ENCODE results near the gene CDKL4. TPM values are rescaled to one million over a fixed set of nuclear protein-coding genes. Genes with fewer than 3 reads are reported as not detected.
"Not testable (repeated sequence)": the region's sequence is repeated elsewhere in the genome, so short reads cannot be mapped to it uniquely, and the experiment has no call there.

Gene CDKL4
- total RNA-seq, 2 donors from 2014 or later, result 0.60 TPM; not detected in 1

DNA sequence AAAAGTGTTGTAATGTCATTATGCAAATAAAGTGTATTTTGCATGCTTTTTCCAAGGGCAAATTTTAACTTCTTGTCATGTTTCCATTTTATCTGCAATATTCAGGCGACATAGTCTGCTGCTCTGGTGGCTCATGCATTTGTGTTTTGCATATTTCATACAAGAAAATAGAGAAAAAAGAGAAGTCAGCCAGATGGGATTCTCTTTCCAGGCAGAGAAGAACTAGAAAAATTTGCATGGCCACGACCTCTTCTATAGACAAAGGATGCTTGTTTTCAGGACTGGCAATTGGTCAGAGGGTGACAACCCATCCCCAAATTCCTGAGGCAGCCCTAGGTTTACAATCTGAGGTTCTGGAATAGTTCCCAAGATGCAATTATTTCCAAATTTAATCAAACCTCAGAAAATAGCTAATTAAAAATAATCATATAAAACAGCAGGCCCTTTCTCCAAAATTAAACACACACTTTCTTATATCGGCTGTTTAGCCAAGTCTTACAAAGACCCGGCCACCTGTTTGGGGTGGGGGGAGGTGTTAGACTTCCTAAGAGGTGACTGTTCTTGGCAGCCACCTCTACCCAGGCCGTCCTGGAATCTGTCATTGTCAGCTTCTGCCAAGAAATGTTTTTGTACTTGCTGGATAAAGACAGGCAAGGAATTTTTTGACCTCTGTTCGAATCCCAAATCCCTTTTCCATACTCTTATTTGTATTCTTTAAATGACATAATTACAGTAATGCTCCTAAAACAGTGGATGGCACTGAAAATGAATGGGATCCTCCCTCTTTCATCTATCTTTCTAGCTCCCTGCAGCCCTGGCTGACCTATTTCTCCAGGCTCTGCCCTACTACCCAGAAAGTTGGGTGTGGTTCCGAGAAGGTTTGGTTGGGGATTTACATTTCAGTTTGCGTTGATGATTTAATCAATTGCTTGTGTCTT is 102.2 kb downstream of the CDKL4 start:
- no peaks in the 10 kb centered on the region for H3K9me3 ChIP-seq (ENCODE audit: control insufficient read depth, low read length, poor library complexity, severe bottlenecking)
- H3K27me3 Mint-ChIP-seq, result no peaks in the 10 kb centered on the region
- DNase-seq (peak in 1 of 3 donors; percentile 17), ATAC-seq (peak; percentile 91)
- peak overlapping the region; percentile 80 for H3K4me3 Mint-ChIP-seq
- peak overlapping the region; percentile 99 for H3K27ac Mint-ChIP-seq
- H3K36me3 Mint-ChIP-seq (ENCODE audit: low read depth), result no peaks in the 10 kb centered on the region
- H3K4me1 Mint-ChIP-seq, result peaks cover 43% of the 10 kb centered on the region

DNA sequence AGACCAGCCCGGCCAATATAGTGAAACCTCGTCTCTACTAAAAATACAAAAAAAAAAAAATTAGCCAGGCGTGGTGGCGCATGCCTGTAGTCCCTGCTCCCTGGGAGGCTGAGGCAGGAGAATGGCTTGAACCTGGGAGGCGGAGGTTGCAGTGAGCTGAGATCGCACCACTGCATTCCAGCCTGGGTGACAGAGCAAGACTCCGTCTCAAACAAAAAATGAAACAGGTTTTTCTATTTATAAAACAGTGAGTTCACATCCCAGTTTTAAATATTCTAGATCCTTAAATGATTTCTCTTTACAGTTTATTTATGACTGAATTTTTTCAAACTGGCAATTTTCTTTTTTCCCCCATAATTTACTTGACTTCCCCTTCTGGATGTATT is 102.8 kb downstream of the CDKL4 start:
- H3K27me3 Mint-ChIP-seq; DNase-seq; H3K9me3 ChIP-seq (ENCODE audit: control insufficient read depth, low read length, poor library complexity, severe bottlenecking); H3K36me3 Mint-ChIP-seq (ENCODE audit: low read depth); ATAC-seq: not testable (repeated sequence)
- peak overlapping the region; percentile 80 for H3K4me3 Mint-ChIP-seq
- peaks cover 48% of the 10 kb centered on the region for H3K4me1 Mint-ChIP-seq
- H3K27ac Mint-ChIP-seq, result peak overlapping the region; percentile 99

DNA sequence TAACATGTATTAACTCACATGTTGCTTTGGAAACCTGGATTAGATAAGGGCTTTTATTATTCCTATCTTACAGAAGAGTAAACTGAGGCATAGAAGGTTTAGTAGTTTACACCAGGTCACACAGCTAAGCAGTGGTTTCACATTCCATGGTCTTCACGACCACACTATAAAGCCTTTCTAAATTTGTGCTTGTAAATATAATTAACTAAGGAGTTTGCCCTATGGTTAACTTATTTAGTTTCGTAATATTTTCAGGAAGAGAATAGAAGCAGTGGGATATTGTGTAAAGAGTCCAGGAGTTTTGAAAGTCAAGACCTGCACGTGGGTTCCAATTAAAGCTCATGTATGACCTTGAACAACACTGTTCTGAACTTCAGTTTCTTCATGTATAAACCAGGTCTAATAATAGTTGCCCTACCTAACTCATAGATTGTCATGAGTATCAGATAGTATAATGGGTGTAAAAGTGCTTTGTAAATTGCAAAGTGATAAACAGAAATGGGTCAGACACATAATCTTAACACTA is 103.4 kb downstream of the CDKL4 start:
- no peaks in the 10 kb centered on the region for H3K36me3 Mint-ChIP-seq (ENCODE audit: low read depth)
- H3K4me3 Mint-ChIP-seq, result no peak overlapping the region
- no peaks in the 10 kb centered on the region for H3K9me3 ChIP-seq (ENCODE audit: control insufficient read depth, low read length, poor library complexity, severe bottlenecking)
- ATAC-seq (no peak), DNase-seq (no peak)
- H3K4me1 Mint-ChIP-seq, result peaks cover 54% of the 10 kb centered on the region
- H3K27ac Mint-ChIP-seq, result peak overlapping the region; percentile 99
- H3K27me3 Mint-ChIP-seq, result no peaks in the 10 kb centered on the region

DNA sequence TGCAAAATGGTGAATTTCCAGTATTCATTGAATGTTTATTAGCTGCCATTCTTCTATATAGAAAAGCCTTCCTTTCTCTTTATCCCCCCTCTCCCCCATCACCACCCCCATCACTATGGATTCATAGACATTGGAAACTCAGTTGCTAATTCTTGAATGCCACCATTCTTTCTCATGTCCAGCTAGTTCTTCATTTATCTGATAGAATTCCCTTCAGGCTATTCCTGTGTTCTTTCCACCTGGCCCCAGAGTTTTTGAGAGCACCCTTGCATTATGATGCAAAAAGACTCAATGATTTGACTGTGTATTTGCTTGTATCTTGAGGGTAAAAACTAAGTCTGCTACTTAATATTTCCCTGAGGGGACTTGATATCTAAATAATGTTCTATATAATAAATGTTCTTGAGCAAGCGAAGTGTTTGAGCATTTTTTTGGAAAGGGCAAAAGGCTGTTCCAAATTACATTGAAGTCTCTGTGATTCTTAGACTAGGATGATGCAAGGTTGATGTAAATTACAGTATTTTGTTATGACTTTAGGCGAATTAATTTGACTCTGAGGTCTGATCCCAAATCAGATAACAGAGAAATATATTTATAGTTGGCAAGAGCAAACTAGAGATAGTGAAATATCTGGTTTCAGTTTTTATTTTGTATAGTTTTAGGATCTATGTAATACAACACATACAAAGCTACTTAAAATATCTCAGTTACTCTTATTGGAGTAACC is 104.1 kb downstream of the CDKL4 start:
- no peak for ATAC-seq
- peaks cover 54% of the 10 kb centered on the region for H3K4me1 Mint-ChIP-seq
- H3K27ac Mint-ChIP-seq, result peak overlapping the region; percentile 99
- H3K27me3 Mint-ChIP-seq, result no peaks in the 10 kb centered on the region
- no peaks in the 10 kb centered on the region for H3K36me3 Mint-ChIP-seq (ENCODE audit: low read depth)
- no peak for DNase-seq
- H3K4me3 Mint-ChIP-seq, result no peak overlapping the region
- H3K9me3 ChIP-seq (ENCODE audit: control insufficient read depth, low read length, poor library complexity, severe bottlenecking), result no peaks in the 10 kb centered on the region

DNA sequence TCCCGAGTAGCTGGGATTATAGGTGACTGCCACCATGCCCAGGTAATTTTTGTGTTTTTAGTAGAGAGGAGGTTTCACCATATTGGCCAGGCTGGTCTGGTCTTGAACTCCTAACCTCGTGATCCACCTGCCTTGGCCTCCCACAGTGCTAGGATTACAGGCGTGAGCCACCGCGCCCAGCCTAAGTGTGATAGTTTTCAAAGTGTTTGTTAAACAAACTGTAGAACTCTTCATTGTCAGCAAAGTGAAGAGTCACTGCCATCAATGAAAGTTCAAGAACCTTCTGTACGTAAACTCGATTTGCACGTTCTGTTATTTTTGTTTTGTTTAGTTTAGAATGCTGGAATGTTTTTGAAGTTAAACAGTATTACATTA is 104.9 kb downstream of the CDKL4 start:
- H3K4me1 Mint-ChIP-seq, result peaks cover 61% of the 10 kb centered on the region
- H3K27me3 Mint-ChIP-seq, result no peaks in the 10 kb centered on the region
- no peaks in the 10 kb centered on the region for H3K9me3 ChIP-seq (ENCODE audit: control insufficient read depth, low read length, poor library complexity, severe bottlenecking)
- no peaks in the 10 kb centered on the region for H3K36me3 Mint-ChIP-seq (ENCODE audit: low read depth)
- H3K4me3 Mint-ChIP-seq, result peak overlapping the region; percentile 61
- H3K27ac Mint-ChIP-seq, result peak overlapping the region; percentile 99
- DNase-seq (no peak), ATAC-seq (no peak)

DNA sequence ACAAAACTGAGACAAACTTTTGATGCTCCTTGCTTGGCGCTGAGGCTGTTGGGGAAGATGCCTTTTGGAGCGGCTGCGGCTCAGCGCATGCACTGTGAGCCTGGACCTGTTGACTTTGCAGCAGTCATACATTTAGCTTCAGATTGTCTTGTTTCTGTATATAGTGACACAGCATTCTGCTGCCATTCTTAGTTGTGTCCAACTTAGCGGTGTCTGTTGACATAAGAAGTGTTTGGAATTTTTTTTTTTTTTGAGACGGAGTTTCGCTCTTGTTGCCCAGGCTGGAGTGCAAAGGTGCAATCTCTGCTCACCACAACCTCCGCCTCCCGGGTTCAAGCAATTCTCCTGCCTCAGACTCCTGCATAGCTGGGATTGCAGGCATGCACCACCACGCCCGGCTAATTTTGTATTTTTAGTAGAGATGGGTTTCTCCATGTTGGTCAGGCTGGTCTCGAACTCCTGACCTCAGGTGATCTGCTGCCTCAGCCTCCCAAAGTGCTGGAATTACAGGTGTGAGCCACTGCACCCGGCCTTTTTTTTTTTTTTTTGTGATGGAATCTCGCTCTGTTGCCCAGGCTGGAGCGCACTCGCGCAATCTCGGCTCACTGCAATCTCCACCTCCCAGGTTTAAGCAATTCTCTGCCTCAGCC is 105.5 kb downstream of the CDKL4 start:
- ATAC-seq; DNase-seq; H3K36me3 Mint-ChIP-seq (ENCODE audit: low read depth); H3K9me3 ChIP-seq (ENCODE audit: control insufficient read depth, low read length, poor library complexity, severe bottlenecking); H3K4me3 Mint-ChIP-seq; H3K27me3 Mint-ChIP-seq: not testable (repeated sequence)
- Mint-ChIP-seq H3K4me1 (peaks cover 61% of the 10 kb centered on the region), H3K27ac (peak overlapping the region; percentile 99)

DNA sequence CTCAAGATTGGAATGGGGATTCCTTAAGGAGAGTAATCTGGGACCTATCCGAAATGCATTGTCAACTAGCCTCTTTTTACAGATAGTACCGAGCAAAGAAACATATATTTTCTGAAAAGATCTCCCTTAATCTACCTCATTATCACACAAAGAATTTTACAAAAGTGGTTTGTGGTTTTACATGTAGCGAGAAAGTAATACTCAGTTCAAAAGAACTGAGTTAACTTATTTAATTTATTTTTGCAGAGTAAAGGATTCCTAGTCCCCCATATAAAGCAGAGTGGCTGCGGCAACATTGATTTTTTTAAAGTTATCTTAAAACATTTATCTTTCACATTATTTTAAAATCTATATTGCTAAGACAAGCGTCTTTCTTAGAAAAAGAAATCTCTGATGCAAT is 107.0 kb downstream of the CDKL4 start:
- Mint-ChIP-seq H3K36me3 (ENCODE audit: low read depth) (peaks cover 2% of the 10 kb centered on the region), H3K27ac (peak overlapping the region; percentile 96), H3K4me3 (peak overlapping the region; percentile 85), H3K27me3 (no peaks in the 10 kb centered on the region), H3K4me1 (peaks cover 51% of the 10 kb centered on the region)
- no peaks in the 10 kb centered on the region for H3K9me3 ChIP-seq (ENCODE audit: control insufficient read depth, low read length, poor library complexity, severe bottlenecking)
- no peak for DNase-seq
- ATAC-seq, result peak; percentile 77

DNA sequence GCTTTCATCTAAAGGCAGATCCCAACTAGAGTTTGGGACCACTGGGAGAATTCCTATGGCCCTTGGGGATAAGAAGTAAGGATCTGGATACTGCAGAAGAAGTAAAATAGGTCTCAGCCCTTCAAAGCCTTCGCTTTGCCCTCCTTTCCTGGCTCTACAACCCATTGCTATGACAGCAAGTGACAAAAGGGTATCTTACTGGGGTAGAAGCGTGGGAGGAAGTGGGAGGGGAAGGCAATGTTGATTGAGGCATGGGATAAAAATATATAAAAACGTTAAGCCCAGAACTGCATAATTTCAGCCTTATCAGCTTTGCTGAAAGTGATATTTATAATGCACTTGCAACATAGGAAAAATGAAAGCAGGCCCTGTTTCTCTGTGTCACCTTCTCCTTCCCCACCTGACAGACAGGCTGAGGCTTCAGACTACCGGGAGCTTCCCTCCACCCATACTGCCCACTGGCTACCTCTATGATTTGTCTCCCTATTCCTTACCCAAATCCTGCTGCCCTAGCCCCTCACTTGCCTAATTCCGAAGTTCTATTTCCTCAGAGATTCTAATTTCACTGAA is 108.0 kb downstream of the CDKL4 start:
- H3K4me1 Mint-ChIP-seq, result peaks cover 50% of the 10 kb centered on the region

DNA sequence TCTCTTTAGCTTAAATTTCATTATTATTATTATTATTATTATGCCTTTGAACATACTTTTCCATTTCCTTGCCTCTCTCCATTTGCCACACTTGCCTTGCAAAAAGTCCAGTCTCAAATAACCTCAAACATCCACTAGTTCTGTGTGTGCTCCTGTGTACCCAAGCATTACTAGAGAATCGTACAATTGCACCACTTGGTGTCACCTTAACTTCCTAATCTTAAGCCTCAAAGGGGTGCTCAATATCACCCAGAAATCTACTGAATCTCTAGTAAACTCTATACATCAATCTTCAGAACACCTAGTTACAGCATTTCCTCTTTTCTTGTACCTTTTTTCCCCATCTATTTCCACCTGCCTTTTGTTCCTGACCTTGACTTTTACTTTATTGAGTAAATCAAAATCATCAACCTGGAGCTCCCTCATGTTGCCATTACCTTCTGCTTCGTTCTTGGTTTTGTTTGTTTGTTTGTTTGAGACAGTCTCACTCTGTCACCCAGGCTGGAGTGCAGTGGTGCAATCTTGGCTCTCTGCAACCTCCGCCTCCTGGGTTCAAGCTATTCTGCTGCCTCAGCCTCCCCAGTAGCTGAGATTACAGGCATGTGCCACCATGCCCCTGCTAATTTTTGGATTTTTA is 110.4 kb downstream of the CDKL4 start:
- no peaks in the 10 kb centered on the region for H3K27me3 Mint-ChIP-seq
- peaks cover 45% of the 10 kb centered on the region for H3K4me1 Mint-ChIP-seq
- H3K9me3 ChIP-seq (ENCODE audit: control insufficient read depth, low read length, poor library complexity, severe bottlenecking), result no peaks in the 10 kb centered on the region
- no peak overlapping the region for H3K4me3 Mint-ChIP-seq
- H3K27ac Mint-ChIP-seq, result peak overlapping the region; percentile 87
- H3K36me3 Mint-ChIP-seq (ENCODE audit: low read depth), result peaks cover 2% of the 10 kb centered on the region
- no peak for DNase-seq
- ATAC-seq, result no peak

More for the DNA sequence above, 108.0 kb downstream of the CDKL4 start:
- peak overlapping the region; percentile 96 for H3K27ac Mint-ChIP-seq
- no peak for DNase-seq
- peaks cover 2% of the 10 kb centered on the region for H3K36me3 Mint-ChIP-seq (ENCODE audit: low read depth)
- ATAC-seq, result peak; percentile 35
- H3K9me3 ChIP-seq (ENCODE audit: control insufficient read depth, low read length, poor library complexity, severe bottlenecking), result no peaks in the 10 kb centered on the region
- H3K4me3 Mint-ChIP-seq, result peak overlapping the region; percentile 85
- H3K27me3 Mint-ChIP-seq, result no peaks in the 10 kb centered on the region

DNA sequence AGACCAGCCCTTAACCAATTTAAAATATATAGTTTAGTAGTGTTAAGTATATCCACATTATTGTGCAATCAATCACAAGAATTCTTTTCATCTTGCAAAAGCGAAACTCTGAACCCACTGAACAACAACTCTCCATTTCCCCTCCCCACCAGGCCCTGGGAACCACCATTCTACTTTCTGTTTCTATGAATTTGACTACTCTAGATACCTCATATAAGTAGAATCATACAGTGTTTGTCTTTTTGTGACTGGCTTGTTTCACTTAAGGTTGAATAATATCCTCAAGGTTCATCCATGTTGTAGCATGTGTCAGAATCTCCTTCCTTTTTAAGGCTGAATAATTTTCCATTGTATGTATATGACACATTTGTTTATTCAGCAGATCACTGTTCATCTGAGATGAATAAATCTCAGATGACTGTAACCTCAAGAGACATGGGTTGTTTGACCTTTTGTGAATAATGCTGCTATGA is 114.8 kb downstream of the CDKL4 start:
- Mint-ChIP-seq H3K36me3 (ENCODE audit: low read depth) (peaks cover 5% of the 10 kb centered on the region), H3K4me1 (peaks cover 42% of the 10 kb centered on the region), H3K27me3 (no peaks in the 10 kb centered on the region), H3K27ac (peak overlapping the region; percentile 91), H3K4me3 (peak overlapping the region; percentile 62)
- ATAC-seq, result peak; percentile 54
- peak in 2 of 3 donors; percentile 24 to 26 for DNase-seq
- H3K9me3 ChIP-seq (ENCODE audit: control insufficient read depth, low read length, poor library complexity, severe bottlenecking), result no peaks in the 10 kb centered on the region

DNA sequence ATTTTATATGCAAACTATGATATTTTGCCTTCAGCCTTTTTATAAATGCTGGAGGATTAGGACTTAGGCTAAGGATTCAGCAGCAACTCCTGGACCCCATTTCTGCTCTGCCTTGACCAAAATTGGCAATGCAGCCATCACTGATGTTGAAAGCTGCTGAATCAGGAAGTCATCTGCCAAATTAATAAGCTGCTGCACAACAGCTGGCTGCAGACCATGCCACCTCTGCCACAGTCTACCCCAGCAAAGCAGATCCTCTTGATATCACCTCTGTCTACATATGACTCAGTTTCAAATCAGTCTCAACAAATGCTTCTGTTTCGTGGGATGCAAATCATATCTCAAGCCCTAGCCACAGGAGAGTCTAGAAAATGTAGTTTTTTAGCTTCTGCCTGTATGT is 115.8 kb downstream of the CDKL4 start:
- DNase-seq, result peak in 1 of 3 donors; percentile 21
- H3K27me3 Mint-ChIP-seq, result no peaks in the 10 kb centered on the region
- peak overlapping the region; percentile 91 for H3K27ac Mint-ChIP-seq
- no peaks in the 10 kb centered on the region for H3K9me3 ChIP-seq (ENCODE audit: control insufficient read depth, low read length, poor library complexity, severe bottlenecking)
- H3K4me1 Mint-ChIP-seq, result peaks cover 37% of the 10 kb centered on the region
- peak overlapping the region; percentile 53 for H3K4me3 Mint-ChIP-seq
- peak; percentile 9 for ATAC-seq
- H3K36me3 Mint-ChIP-seq (ENCODE audit: low read depth), result peaks cover 3% of the 10 kb centered on the region
